Measurements from ENCODE around the gene ZNF354C.

ZNF354C gene

GRCh38 chr5:179060116-179061008, at the start of gene ZNF354C:
TSS of gene ZNF354C (plus strand) at chr5:179060373. CDS start at chr5:179062069, 1,696 bp downstream.
- peak within 1 kb of the TSS; percentile 78 for H3K4me3 Mint-ChIP-seq
- peaks cover 4% of the 10 kb centered on the region for H3K4me1 Mint-ChIP-seq (ENCODE audit: low read depth)
- intact Hi-C loops (cut with micrococcal nuclease) = loop anchor here (1.0 kb wide), 2 partner anchors 36 to 330 kb away; partner anchors contain the start of gene ZNF354A
- peaks cover 5% of the 10 kb centered on the region for H3K27me3 Mint-ChIP-seq
- peak within 1 kb of the TSS; percentile 81 for H3K27ac Mint-ChIP-seq
- H3K36me3 Mint-ChIP-seq (ENCODE audit: low read depth) = peaks cover 51% of the 10 kb centered on the region
- peaks cover 72% of the 10 kb centered on the region for H3K9me3 Mint-ChIP-seq

- Mint-ChIP-seq H3K9me3 (peaks cover 61% of the 10 kb centered on the region), H3K4me1 (ENCODE audit: low read depth) (peaks cover 15% of the 10 kb centered on the region), H3K27me3 (peaks cover 7% of the 10 kb centered on the region), H3K36me3 (ENCODE audit: low read depth) (peaks cover 44% of the 10 kb centered on the region), H3K4me3 (peak within 1 kb of the TSS; percentile 87), H3K27ac (peak within 1 kb of the TSS; percentile 75)
- intact Hi-C loops (cut with micrococcal nuclease) = loop anchor here (1.0 to 10.0 kb wide), 5 partner anchors 37 to 397 kb away; partner anchors contain the start of genes CLK4, ZNF354A, ZNF354B and ZNF354C
Observed at GRCh38 chr5:179023528-179024189, 36.5 kb upstream of the ZNF354C start, which contains the start of gene ZNF879. TSS of gene ZNF879 (plus strand) at chr5:179023804. CDS start at chr5:179025005, 1,201 bp downstream.

- intact Hi-C loops (cut with micrococcal nuclease) = no loop called here
- Mint-ChIP-seq H3K4me1 (ENCODE audit: low read depth) (no peaks in the 10 kb centered on the region), H3K27ac (no peak overlapping the region), H3K36me3 (ENCODE audit: low read depth) (peaks cover 54% of the 10 kb centered on the region), H3K9me3 (peaks cover 96% of the 10 kb centered on the region), H3K4me3 (no peak overlapping the region), H3K27me3 (no peaks in the 10 kb centered on the region)
Observed at GRCh38 chr5:179033004-179033580, 27.1 kb upstream of the ZNF354C start.

GRCh38 chr5:179044765-179045164, 15.4 kb upstream of the ZNF354C start:
- Mint-ChIP-seq H3K9me3 (peaks cover 74% of the 10 kb centered on the region), H3K4me1 (ENCODE audit: low read depth) (no peaks in the 10 kb centered on the region), H3K4me3 (no peak overlapping the region), H3K27me3 (no peaks in the 10 kb centered on the region), H3K27ac (no peak overlapping the region), H3K36me3 (ENCODE audit: low read depth) (no peaks in the 10 kb centered on the region)
- intact Hi-C loops (cut with micrococcal nuclease) = no loop called here

- Mint-ChIP-seq H3K4me3 (no peak overlapping the region), H3K27me3 (no peaks in the 10 kb centered on the region), H3K9me3 (peaks cover 79% of the 10 kb centered on the region), H3K27ac (no peak overlapping the region), H3K36me3 (ENCODE audit: low read depth) (no peaks in the 10 kb centered on the region), H3K4me1 (ENCODE audit: low read depth) (no peaks in the 10 kb centered on the region)
- intact Hi-C loops (cut with micrococcal nuclease) = no loop called here
Observed at GRCh38 chr5:179051784-179052183, 8.4 kb upstream of the ZNF354C start.

GRCh38 chr5:179054036-179054785, 6.0 kb upstream of the ZNF354C start:
- H3K27ac Mint-ChIP-seq = no peak overlapping the region
- peaks cover 3% of the 10 kb centered on the region for H3K27me3 Mint-ChIP-seq
- H3K9me3 Mint-ChIP-seq = peaks cover 64% of the 10 kb centered on the region
- H3K4me1 Mint-ChIP-seq (ENCODE audit: low read depth) = no peaks in the 10 kb centered on the region
- no peak overlapping the region for H3K4me3 Mint-ChIP-seq
- intact Hi-C loops (cut with micrococcal nuclease) = no loop called here
- H3K36me3 Mint-ChIP-seq (ENCODE audit: low read depth) = peaks cover under 1% of the 10 kb centered on the region

- H3K36me3 Mint-ChIP-seq (ENCODE audit: low read depth) = peaks cover 7% of the 10 kb centered on the region
- H3K4me1 Mint-ChIP-seq (ENCODE audit: low read depth) = peaks cover 4% of the 10 kb centered on the region
- H3K27ac Mint-ChIP-seq = no peak overlapping the region
- peaks cover 5% of the 10 kb centered on the region for H3K27me3 Mint-ChIP-seq
- H3K4me3 Mint-ChIP-seq = no peak overlapping the region
- intact Hi-C loops (cut with micrococcal nuclease) = no loop called here
- H3K9me3 Mint-ChIP-seq = peaks cover 67% of the 10 kb centered on the region
Observed at GRCh38 chr5:179054876-179055275, 5.3 kb upstream of the ZNF354C start.

- H3K4me3 Mint-ChIP-seq = no peak overlapping the region
- peaks cover 12% of the 10 kb centered on the region for H3K36me3 Mint-ChIP-seq (ENCODE audit: low read depth)
- peaks cover 5% of the 10 kb centered on the region for H3K27me3 Mint-ChIP-seq
- H3K27ac Mint-ChIP-seq = no peak overlapping the region
- peaks cover 63% of the 10 kb centered on the region for H3K9me3 Mint-ChIP-seq
- intact Hi-C loops (cut with micrococcal nuclease) = no loop called here
- peaks cover 4% of the 10 kb centered on the region for H3K4me1 Mint-ChIP-seq (ENCODE audit: low read depth)
Observed at GRCh38 chr5:179055436-179055835, 4.7 kb upstream of the ZNF354C start.

- intact Hi-C loops (cut with micrococcal nuclease) = no loop called here
- Mint-ChIP-seq H3K9me3 (peaks cover 59% of the 10 kb centered on the region), H3K4me1 (ENCODE audit: low read depth) (peaks cover 4% of the 10 kb centered on the region), H3K36me3 (ENCODE audit: low read depth) (peaks cover 13% of the 10 kb centered on the region), H3K27me3 (peaks cover 5% of the 10 kb centered on the region), H3K4me3 (no peak overlapping the region), H3K27ac (no peak overlapping the region)
Observed at GRCh38 chr5:179055841-179056240, 4.3 kb upstream of the ZNF354C start.

GRCh38 chr5:179061025-179061424, 852 bp downstream of the ZNF354C start:
- Mint-ChIP-seq H3K27me3 (peaks cover 5% of the 10 kb centered on the region), H3K36me3 (ENCODE audit: low read depth) (peaks cover 58% of the 10 kb centered on the region), H3K4me3 (peak overlapping the region; percentile 78), H3K4me1 (ENCODE audit: low read depth) (peaks cover 4% of the 10 kb centered on the region), H3K9me3 (peaks cover 72% of the 10 kb centered on the region), H3K27ac (no peak overlapping the region)
- intact Hi-C loops (cut with micrococcal nuclease) = no loop called here

GRCh38 chr5:179065703-179066102, 5.5 kb downstream of the ZNF354C start:
- Mint-ChIP-seq H3K4me1 (ENCODE audit: low read depth) (no peaks in the 10 kb centered on the region), H3K4me3 (no peak overlapping the region), H3K36me3 (ENCODE audit: low read depth) (peaks cover 77% of the 10 kb centered on the region), H3K27ac (no peak overlapping the region), H3K9me3 (peaks cover 95% of the 10 kb centered on the region), H3K27me3 (no peaks in the 10 kb centered on the region)
- intact Hi-C loops (cut with micrococcal nuclease) = no loop called here

GRCh38 chr5:179079165-179079987, 19.2 kb downstream of the ZNF354C start:
- H3K9me3 Mint-ChIP-seq = peaks cover 90% of the 10 kb centered on the region
- H3K4me1 Mint-ChIP-seq (ENCODE audit: low read depth) = no peaks in the 10 kb centered on the region
- H3K4me3 Mint-ChIP-seq = no peak overlapping the region
- H3K27ac Mint-ChIP-seq = no peak overlapping the region
- peaks cover 45% of the 10 kb centered on the region for H3K36me3 Mint-ChIP-seq (ENCODE audit: low read depth)
- intact Hi-C loops (cut with micrococcal nuclease) = no loop called here
- H3K27me3 Mint-ChIP-seq = no peaks in the 10 kb centered on the region

- intact Hi-C loops (cut with micrococcal nuclease) = no loop called here
Observed at GRCh38 chr5:179080724-179081123, 20.6 kb downstream of the ZNF354C start.

More at GRCh38 chr5:179080724-179081123, 20.6 kb downstream of the ZNF354C start:
- H3K9me3 Mint-ChIP-seq = peaks cover 92% of the 10 kb centered on the region
- H3K4me1 Mint-ChIP-seq (ENCODE audit: low read depth) = no peaks in the 10 kb centered on the region
- H3K27ac Mint-ChIP-seq = no peak overlapping the region
- H3K36me3 Mint-ChIP-seq (ENCODE audit: low read depth) = peaks cover 39% of the 10 kb centered on the region
- no peak overlapping the region for H3K4me3 Mint-ChIP-seq
- H3K27me3 Mint-ChIP-seq = no peaks in the 10 kb centered on the region
